ENCODE data around the gene C10orf62.

C10orf62 gene

DNA sequence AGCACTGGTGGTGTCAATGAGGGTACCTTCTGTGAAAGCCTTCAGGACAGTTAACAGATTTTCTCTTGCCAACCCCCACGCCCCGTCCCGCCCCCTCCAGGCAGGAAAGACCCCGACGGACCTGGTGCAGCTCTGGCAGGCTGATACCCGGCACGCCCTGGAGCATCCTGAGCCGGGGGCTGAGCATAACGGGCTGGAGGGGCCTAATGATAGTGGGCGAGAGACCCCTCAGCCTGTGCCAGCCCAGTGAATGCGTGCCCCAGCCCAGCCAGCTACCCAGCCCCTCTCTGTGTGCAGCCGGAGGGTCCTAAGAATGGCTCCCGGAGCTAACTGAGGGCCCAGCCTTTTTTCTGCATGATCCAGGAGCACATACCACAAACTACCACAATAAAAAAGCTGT is 6.0 kb upstream of the C10orf62 start:
- Histone ChIP-seq H3K36me3 (ENCODE audit: control insufficient read depth in 2 of 2, insufficient read depth in 1 of 2, low read length in 2 of 2) (no peaks in the 10 kb centered on the region), H3K27ac (ENCODE audit: extremely low read depth, low read depth, low read length) (no peak overlapping the region), H3K4me1 (ENCODE audit: control insufficient read depth, insufficient read depth, low read length) (peaks cover 3% of the 10 kb centered on the region; the same call in 1 of the 2 replicates), H3K9me3 (ENCODE audit: control insufficient read depth, insufficient read depth, low read depth, low read length) (no peaks in the 10 kb centered on the region), H3K4me3 (ENCODE audit: low read depth, low read length) (no peak overlapping the region)
- ChIA-PET POLR2A (interaction anchor here (1.2 to 1.9 kb wide), 3 partner anchors 8 to 16 kb away, joined by 3 to 5 read pairs (median 5); partner anchors contain the start of gene ANKRD2), CTCF (interaction anchor here (0.6 to 2.1 kb wide), 4 partner anchors 8 to 164 kb away, joined by 3 to 18 read pairs (median 4); partner anchors contain the start of gene ANKRD2)
- TF ChIP-seq ZNF426 (tag by site-specific recombination; IDR thresholded peaks at IDR 0.05) (no peak), ZNF660 (tag by site-specific recombination; IDR thresholded peaks at IDR 0.05) (no peak), ZXDB (tag by site-specific recombination; IDR thresholded peaks at IDR 0.05) (no peak), ZNF175 (tag by site-specific recombination; IDR thresholded peaks at IDR 0.05) (no peak), EGR2 (tag by site-specific recombination; IDR thresholded peaks at IDR 0.05; ENCODE audit: low read depth) (no peak), ZBTB20 (tag by site-specific recombination; IDR thresholded peaks at IDR 0.05) (no peak), ZNF658 (tag by site-specific recombination; IDR thresholded peaks at IDR 0.05) (no peak), ZNF214 (tag by site-specific recombination; IDR thresholded peaks at IDR 0.05; ENCODE audit: borderline replicate concordance) (no peak), ZNF621 (tag by site-specific recombination; IDR thresholded peaks at IDR 0.05) (no peak), GFI1B (tag by site-specific recombination; IDR thresholded peaks at IDR 0.05) (no peak), OVOL3 (tag by site-specific recombination; IDR thresholded peaks at IDR 0.05) (no peak), ZNF341 (tag by site-specific recombination; IDR thresholded peaks at IDR 0.05; ENCODE audit: low read depth) (no peak)
- TF ChIP-seq, protein P1, sequence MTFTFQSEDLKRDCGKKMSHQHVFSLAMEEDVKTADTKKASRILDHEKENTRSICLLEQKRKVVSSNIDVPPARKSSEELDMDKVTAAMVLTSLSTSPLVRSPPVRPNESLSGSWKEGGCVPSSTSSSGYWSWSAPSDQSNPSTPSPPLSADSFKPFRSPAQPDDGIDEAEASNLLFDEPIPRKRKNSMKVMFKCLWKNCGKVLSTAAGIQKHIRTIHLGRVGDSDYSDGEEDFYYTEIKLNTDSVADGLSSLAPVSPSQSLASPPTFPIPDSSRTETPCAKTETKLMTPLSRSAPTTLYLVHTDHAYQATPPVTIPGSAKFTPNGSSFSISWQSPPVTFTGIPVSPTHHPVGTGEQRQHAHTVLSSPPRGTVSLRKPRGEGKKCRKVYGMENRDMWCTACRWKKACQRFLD (tag by site-specific recombination; IDR thresholded peaks at IDR 0.05) = no peak
- TF ChIP-seq, protein P2, sequence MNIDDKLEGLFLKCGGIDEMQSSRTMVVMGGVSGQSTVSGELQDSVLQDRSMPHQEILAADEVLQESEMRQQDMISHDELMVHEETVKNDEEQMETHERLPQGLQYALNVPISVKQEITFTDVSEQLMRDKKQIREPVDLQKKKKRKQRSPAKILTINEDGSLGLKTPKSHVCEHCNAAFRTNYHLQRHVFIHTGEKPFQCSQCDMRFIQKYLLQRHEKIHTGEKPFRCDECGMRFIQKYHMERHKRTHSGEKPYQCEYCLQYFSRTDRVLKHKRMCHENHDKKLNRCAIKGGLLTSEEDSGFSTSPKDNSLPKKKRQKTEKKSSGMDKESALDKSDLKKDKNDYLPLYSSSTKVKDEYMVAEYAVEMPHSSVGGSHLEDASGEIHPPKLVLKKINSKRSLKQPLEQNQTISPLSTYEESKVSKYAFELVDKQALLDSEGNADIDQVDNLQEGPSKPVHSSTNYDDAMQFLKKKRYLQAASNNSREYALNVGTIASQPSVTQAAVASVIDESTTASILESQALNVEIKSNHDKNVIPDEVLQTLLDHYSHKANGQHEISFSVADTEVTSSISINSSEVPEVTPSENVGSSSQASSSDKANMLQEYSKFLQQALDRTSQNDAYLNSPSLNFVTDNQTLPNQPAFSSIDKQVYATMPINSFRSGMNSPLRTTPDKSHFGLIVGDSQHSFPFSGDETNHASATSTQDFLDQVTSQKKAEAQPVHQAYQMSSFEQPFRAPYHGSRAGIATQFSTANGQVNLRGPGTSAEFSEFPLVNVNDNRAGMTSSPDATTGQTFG (tag by site-specific recombination; IDR thresholded peaks at IDR 0.05; ENCODE audit: borderline replicate concordance) = no peak
- TF ChIP-seq, protein P3, sequence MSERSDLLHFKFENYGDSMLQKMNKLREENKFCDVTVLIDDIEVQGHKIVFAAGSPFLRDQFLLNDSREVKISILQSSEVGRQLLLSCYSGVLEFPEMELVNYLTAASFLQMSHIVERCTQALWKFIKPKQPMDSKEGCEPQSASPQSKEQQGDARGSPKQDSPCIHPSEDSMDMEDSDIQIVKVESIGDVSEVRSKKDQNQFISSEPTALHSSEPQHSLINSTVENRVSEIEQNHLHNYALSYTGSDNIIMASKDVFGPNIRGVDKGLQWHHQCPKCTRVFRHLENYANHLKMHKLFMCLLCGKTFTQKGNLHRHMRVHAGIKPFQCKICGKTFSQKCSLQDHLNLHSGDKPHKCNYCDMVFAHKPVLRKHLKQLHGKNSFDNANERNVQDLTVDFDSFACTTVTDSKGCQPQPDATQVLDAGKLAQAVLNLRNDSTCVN (tag by site-specific recombination; optimal IDR thresholded peaks at IDR 0.05) = no peak
- TF ChIP-seq, protein P4, sequence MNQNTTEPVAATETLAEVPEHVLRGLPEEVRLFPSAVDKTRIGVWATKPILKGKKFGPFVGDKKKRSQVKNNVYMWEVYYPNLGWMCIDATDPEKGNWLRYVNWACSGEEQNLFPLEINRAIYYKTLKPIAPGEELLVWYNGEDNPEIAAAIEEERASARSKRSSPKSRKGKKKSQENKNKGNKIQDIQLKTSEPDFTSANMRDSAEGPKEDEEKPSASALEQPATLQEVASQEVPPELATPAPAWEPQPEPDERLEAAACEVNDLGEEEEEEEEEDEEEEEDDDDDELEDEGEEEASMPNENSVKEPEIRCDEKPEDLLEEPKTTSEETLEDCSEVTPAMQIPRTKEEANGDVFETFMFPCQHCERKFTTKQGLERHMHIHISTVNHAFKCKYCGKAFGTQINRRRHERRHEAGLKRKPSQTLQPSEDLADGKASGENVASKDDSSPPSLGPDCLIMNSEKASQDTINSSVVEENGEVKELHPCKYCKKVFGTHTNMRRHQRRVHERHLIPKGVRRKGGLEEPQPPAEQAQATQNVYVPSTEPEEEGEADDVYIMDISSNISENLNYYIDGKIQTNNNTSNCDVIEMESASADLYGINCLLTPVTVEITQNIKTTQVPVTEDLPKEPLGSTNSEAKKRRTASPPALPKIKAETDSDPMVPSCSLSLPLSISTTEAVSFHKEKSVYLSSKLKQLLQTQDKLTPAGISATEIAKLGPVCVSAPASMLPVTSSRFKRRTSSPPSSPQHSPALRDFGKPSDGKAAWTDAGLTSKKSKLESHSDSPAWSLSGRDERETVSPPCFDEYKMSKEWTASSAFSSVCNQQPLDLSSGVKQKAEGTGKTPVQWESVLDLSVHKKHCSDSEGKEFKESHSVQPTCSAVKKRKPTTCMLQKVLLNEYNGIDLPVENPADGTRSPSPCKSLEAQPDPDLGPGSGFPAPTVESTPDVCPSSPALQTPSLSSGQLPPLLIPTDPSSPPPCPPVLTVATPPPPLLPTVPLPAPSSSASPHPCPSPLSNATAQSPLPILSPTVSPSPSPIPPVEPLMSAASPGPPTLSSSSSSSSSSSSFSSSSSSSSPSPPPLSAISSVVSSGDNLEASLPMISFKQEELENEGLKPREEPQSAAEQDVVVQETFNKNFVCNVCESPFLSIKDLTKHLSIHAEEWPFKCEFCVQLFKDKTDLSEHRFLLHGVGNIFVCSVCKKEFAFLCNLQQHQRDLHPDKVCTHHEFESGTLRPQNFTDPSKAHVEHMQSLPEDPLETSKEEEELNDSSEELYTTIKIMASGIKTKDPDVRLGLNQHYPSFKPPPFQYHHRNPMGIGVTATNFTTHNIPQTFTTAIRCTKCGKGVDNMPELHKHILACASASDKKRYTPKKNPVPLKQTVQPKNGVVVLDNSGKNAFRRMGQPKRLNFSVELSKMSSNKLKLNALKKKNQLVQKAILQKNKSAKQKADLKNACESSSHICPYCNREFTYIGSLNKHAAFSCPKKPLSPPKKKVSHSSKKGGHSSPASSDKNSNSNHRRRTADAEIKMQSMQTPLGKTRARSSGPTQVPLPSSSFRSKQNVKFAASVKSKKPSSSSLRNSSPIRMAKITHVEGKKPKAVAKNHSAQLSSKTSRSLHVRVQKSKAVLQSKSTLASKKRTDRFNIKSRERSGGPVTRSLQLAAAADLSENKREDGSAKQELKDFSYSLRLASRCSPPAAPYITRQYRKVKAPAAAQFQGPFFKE (tag by site-specific recombination; IDR thresholded peaks at IDR 0.05; ENCODE audit: borderline replicate concordance) = no peak

Data from HEK293 (cell line).